Tibial nerve (tissue), 4 donors: Measurements from ENCODE around the gene SLC25A27.

Source experiments
- CTCF ChIP-seq, 5 experiments: fragments of 200-600 bp in 3 of 5; fragments of 450-650 bp in 2 of 5; sonication (generic) in 3 of 5; IDR thresholded peaks; one replicate each; pipeline ENCODE4 v1.5.1; 2016 to 2019; ENCODE audit warnings: antibody characterized with exemption in 5 of 5, mild to moderate bottlenecking in 3 of 5, moderate library complexity in 2 of 5
- EP300 ChIP-seq, 2 donors: sonication (generic); formaldehyde crosslinking; IDR thresholded peaks; one replicate each; pipeline ENCODE4 v1.6.1; 2017; ENCODE audit warnings: antibody characterized with exemption in 2 of 2, mild to moderate bottlenecking in 1 of 2
- POLR2A ChIP-seq, 2 donors: fragments of 450-650 bp; IDR thresholded peaks; one replicate each; pipeline ENCODE4 v1.6.1; 2017; ENCODE audit warnings: antibody characterized with exemption in 2 of 2, mild to moderate bottlenecking in 2 of 2, moderate library complexity in 2 of 2

- TF ChIP-seq CTCF (IDR thresholded peaks at IDR 0.05) (no peak), EP300 (IDR thresholded peaks at IDR 0.05) (no peak), POLR2A (IDR thresholded peaks at IDR 0.05) (no peak)
These were observed 558 bp upstream of the SLC25A27 start for GRCh38 chr6:46652232-46652602.
